Bronchial smooth muscle cell (primary cell): ENCODE measurements around the gene PDZD7. TPM values are rescaled to one million over a fixed set of nuclear protein-coding genes. Genes with fewer than 3 reads are reported as not detected.

Source experiments
- total RNA-seq: library from RNA; depleted of rRNA; stranded (reverse); fragments of >200 nt; gene quantifications from 2 replicates; pipeline ENCODE4 v1.2.1, GENCODE V29; 2014

The PDZD7 gene
- total RNA-seq: 1.8 and 2.0 TPM in 2 replicates

GRCh38 chr10:101031128-101031795 lies at the start of gene PDZD7, which contains the start of gene SFXN3:
TSS of gene PDZD7 (minus strand) at chr10:101031129. CDS start at chr10:101030219, 910 bp downstream.
TSS of gene SFXN3 (plus strand) at chr10:101031234. CDS start at chr10:101034695, 3,461 bp downstream.

GRCh38 chr10:101061624-101062231 lies 30.8 kb upstream of the PDZD7 start, which contains the start of gene KAZALD1:
TSS of gene KAZALD1 (plus strand) at chr10:101061989. CDS start at chr10:101062593, 604 bp downstream.

GRCh38 chr10:100999742-101000126 lies 31.2 kb downstream of the PDZD7 start, which contains the start of gene LZTS2:
TSS of gene LZTS2 (plus strand) at chr10:100999808. CDS start at chr10:101002539, 2,731 bp downstream.

GRCh38 chr10:100986952-100987684 lies 43.8 kb downstream of the PDZD7 start, which contains the start of the genes MRPL43 and TWNK:
TSS of gene MRPL43 (minus strand) at chr10:100987497. CDS start at chr10:100987443, 54 bp downstream.
TSS of gene TWNK (plus strand) at chr10:100987543. CDS start at chr10:100988211, 668 bp downstream.

GRCh38 chr10:100969187-100970075 lies 61.5 kb downstream of the PDZD7 start, which contains the start of gene SEMA4G:
TSS of gene SEMA4G (plus strand) at chr10:100969504. CDS start at chr10:100972913, 3,409 bp downstream.

Other genes starting within 250 kb of the PDZD7 start
- gene SLF2, start 118.2 kb downstream of the PDZD7 start, total RNA-seq: 17.7 and 28.2 TPM in 2 replicates
- 0.43 and 1.6 TPM in 2 replicates for gene SEMA4G, start 61.6 kb downstream of the PDZD7 start, total RNA-seq
- gene MRPL43, start 43.6 kb downstream of the PDZD7 start, total RNA-seq: 58.2 and 62.7 TPM in 2 replicates
- 3.0 and 5.4 TPM in 2 replicates for gene TWNK, start 43.6 kb downstream of the PDZD7 start, total RNA-seq
- 62.7 and 74.9 TPM in 2 replicates for gene LZTS2, start 31.3 kb downstream of the PDZD7 start, total RNA-seq
- 63.2 and 77.9 TPM in 2 replicates for gene SFXN3, start 105 bp upstream of the PDZD7 start, total RNA-seq
- 84.3 and 155 TPM in 2 replicates for gene KAZALD1, start 30.9 kb upstream of the PDZD7 start, total RNA-seq
- gene TLX1, start 100.2 kb upstream of the PDZD7 start, total RNA-seq: not detected in 2 replicates
- under 0.01 TPM in 1 of 2 replicates, not detected in the other for gene LBX1, start 198.3 kb upstream of the PDZD7 start, total RNA-seq